ENCODE measurements around the gene CHIA. TPM values are rescaled to one million over a fixed set of nuclear protein-coding genes. Genes with fewer than 3 reads are reported as not detected.

CHIA gene
- not detected in 2 replicates for total RNA-seq

GRCh38 chr1:111290630-111291029 lies at the start of gene CHIA:
CHIA (plus strand) TSS chr1:111290851; CDS start chr1:111310468, 19,617 bp downstream.
- Histone ChIP-seq H3K4me3 (ENCODE audit: low read depth, low read length) (no peak within 1 kb of the TSS), H3K27me3 (ENCODE audit: control insufficient read depth, insufficient read depth, low read length) (no peaks in the 10 kb centered on the region), H3K36me3 (ENCODE audit: control insufficient read depth, insufficient read depth, low read length) (no peaks in the 10 kb centered on the region)
- no peak for DNase-seq (ENCODE audit: low read depth)
- no peak for TF ChIP-seq CTCF (IDR thresholded peaks at IDR 0.05; ENCODE audit: insufficient read depth, low read length, poor library complexity, severe bottlenecking)

- TF ChIP-seq CTCF (IDR thresholded peaks at IDR 0.05; ENCODE audit: insufficient read depth, low read length, poor library complexity, severe bottlenecking): no peak
- DNase-seq (ENCODE audit: low read depth): no peak
- no peaks in the 10 kb centered on the region for H3K36me3 ChIP-seq (ENCODE audit: control insufficient read depth, insufficient read depth, low read length)
- H3K27me3 ChIP-seq (ENCODE audit: control insufficient read depth, insufficient read depth, low read length): no peaks in the 10 kb centered on the region
- no peak overlapping the region for H3K4me3 ChIP-seq (ENCODE audit: low read depth, low read length)
Measured at GRCh38 chr1:111241797-111242196, 48.9 kb upstream of the CHIA start.

- no peak for DNase-seq (ENCODE audit: low read depth)
- Histone ChIP-seq H3K27me3 (ENCODE audit: control insufficient read depth, insufficient read depth, low read length) (no peaks in the 10 kb centered on the region), H3K4me3 (ENCODE audit: low read depth, low read length) (no peak overlapping the region), H3K36me3 (ENCODE audit: control insufficient read depth, insufficient read depth, low read length) (no peaks in the 10 kb centered on the region)
- no peak for TF ChIP-seq CTCF (IDR thresholded peaks at IDR 0.05; ENCODE audit: insufficient read depth, low read length, poor library complexity, severe bottlenecking)
Measured at GRCh38 chr1:111242805-111243523, 47.7 kb upstream of the CHIA start.

GRCh38 chr1:111247125-111247838 lies 43.4 kb upstream of the CHIA start:
- no peak for DNase-seq (ENCODE audit: low read depth)
- no peak for TF ChIP-seq CTCF (IDR thresholded peaks at IDR 0.05; ENCODE audit: insufficient read depth, low read length, poor library complexity, severe bottlenecking)
- peaks cover 5% of the 10 kb centered on the region for H3K27me3 ChIP-seq (ENCODE audit: control insufficient read depth, insufficient read depth, low read length)
- no peak overlapping the region for H3K4me3 ChIP-seq (ENCODE audit: low read depth, low read length)
- H3K36me3 ChIP-seq (ENCODE audit: control insufficient read depth, insufficient read depth, low read length): no peaks in the 10 kb centered on the region

- Histone ChIP-seq H3K27me3 (ENCODE audit: control insufficient read depth, insufficient read depth, low read length) (peaks cover 5% of the 10 kb centered on the region), H3K4me3 (ENCODE audit: low read depth, low read length) (no peak overlapping the region), H3K36me3 (ENCODE audit: control insufficient read depth, insufficient read depth, low read length) (no peaks in the 10 kb centered on the region)
- no peak for DNase-seq (ENCODE audit: low read depth)
- TF ChIP-seq CTCF (IDR thresholded peaks at IDR 0.05; ENCODE audit: insufficient read depth, low read length, poor library complexity, severe bottlenecking): no peak
Measured at GRCh38 chr1:111249960-111250359, 40.7 kb upstream of the CHIA start.

Data from kidney epithelial cell (primary cell).